ENCODE results near the gene KIF2A. TPM values are rescaled to one million over a fixed set of nuclear protein-coding genes. Genes with fewer than 3 reads are reported as not detected.

KIF2A gene
- total and polyA plus RNA-seq, 9 of the 15 experiments (the other 6 are each of a cell fraction or from before 2014, with no cell fraction given): 42.6 to 126 (median 77.6) TPM

GRCh38 chr5:62371409-62371808 is 65.4 kb downstream of the KIF2A start:
- peaks cover 8 to 9% of the 10 kb centered on the region in 2 experiments for H3K4me1 ChIP-seq (replicated peaks in 1 of 2; ENCODE audit: control insufficient read depth in 2 of 2, insufficient read depth in 2 of 2, low read length in 2 of 2)
- no peaks in the 10 kb centered on the region for H3K9me3 ChIP-seq (replicated peaks; ENCODE audit: control insufficient read depth, insufficient read depth, low read depth, low read length)
- H3K9ac ChIP-seq (ENCODE audit: insufficient read depth in 1 of 2, low read depth in 2 of 2, low read length in 2 of 2): no peak overlapping the region
- intact Hi-C loops (cut with micrococcal nuclease) (no loop called here), in situ Hi-C loops (cut with MboI) (no loop called here)
- POLR2A ChIA-PET: no interaction called here
- no peak overlapping the region for H3K4me2 ChIP-seq (ENCODE audit: insufficient read depth, low read length)
- FAIRE-seq: no peak
- no peaks in the 10 kb centered on the region for H3K79me2 ChIP-seq (ENCODE audit: control insufficient read depth, insufficient read depth, low read length)
- no peaks in the 10 kb centered on the region for H3K27me3 ChIP-seq (ENCODE audit: control insufficient read depth in 2 of 2, insufficient read depth in 2 of 2, low read length in 2 of 2)
- no peak for ATAC-seq
- no peaks in the 10 kb centered on the region for H3K9me1 ChIP-seq (ENCODE audit: control insufficient read depth, insufficient read depth, low read length)
- H4K20me1 ChIP-seq (replicated peaks; ENCODE audit: control insufficient read depth, insufficient read depth, low read length): no peaks in the 10 kb centered on the region
- TF ChIP-seq, protein P1, sequence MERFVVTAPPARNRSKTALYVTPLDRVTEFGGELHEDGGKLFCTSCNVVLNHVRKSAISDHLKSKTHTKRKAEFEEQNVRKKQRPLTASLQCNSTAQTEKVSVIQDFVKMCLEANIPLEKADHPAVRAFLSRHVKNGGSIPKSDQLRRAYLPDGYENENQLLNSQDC (CRISPR knock-in tag; IDR thresholded peaks at IDR 0.05): no peak
- no peak for TF ChIP-seq ZNF175 (CRISPR knock-in tag; IDR thresholded peaks at IDR 0.05; ENCODE audit: low read depth)
- TF ChIP-seq ASH1L (IDR thresholded peaks at IDR 0.05; ENCODE audit: borderline replicate concordance, low read depth, partially characterized antibody): no peak
- no peak for TF ChIP-seq ZEB2 (IDR thresholded peaks at IDR 0.05)
- no peak for TF ChIP-seq POLR2B (IDR thresholded peaks at IDR 0.05; ENCODE audit: low read depth, partially characterized antibody)
- no peak for TF ChIP-seq E2F5 (CRISPR knock-in tag; IDR thresholded peaks at IDR 0.05)
- no peak for TF ChIP-seq ZKSCAN8 (CRISPR knock-in tag; IDR thresholded peaks at IDR 0.05)
- no peak for TF ChIP-seq ZNF347 (CRISPR knock-in tag; IDR thresholded peaks at IDR 0.05; ENCODE audit: low read depth)
- no peak for TF ChIP-seq GMEB1 (CRISPR knock-in tag; IDR thresholded peaks at IDR 0.05)
- TF ChIP-seq ZNF584 (CRISPR knock-in tag; IDR thresholded peaks at IDR 0.05; ENCODE audit: low read depth): no peak
- TF ChIP-seq MCM7 (IDR thresholded peaks at IDR 0.05): no peak
- TF ChIP-seq SIN3B (IDR thresholded peaks at IDR 0.05; ENCODE audit: low read depth): no peak
- no peak for TF ChIP-seq JUN (IDR thresholded peaks at IDR 0.05; ENCODE audit: borderline replicate concordance, low read depth, low read length)
- TF ChIP-seq JUN (CRISPR knock-in tag; IDR thresholded peaks at IDR 0.05; ENCODE audit: borderline replicate concordance): no peak
- H3K4me3 ChIP-seq: no peak overlapping the region
- BruUV-seq (replicated peaks): no TSS peak
- H3K36me3 ChIP-seq (ENCODE audit: control insufficient read depth, insufficient read depth, low read length): peaks cover 76% of the 10 kb centered on the region
- H3K27ac ChIP-seq (ENCODE audit: extremely low read depth, low read depth, low read length): no peak overlapping the region
- CTCF ChIA-PET (ENCODE audit: low intra/inter-chr PET ratio): no interaction called here
- DNase-seq (ENCODE audit: extremely low read depth in 1 of 4, low spot score in 3 of 4): no peak
- no peak overlapping the region for H2AFZ ChIP-seq (ENCODE audit: low read depth, low read length)
